Measurements from ENCODE around the gene A4GNT.

- TF ChIP-seq EZH2phosphoT487 (IDR thresholded peaks at IDR 0.05) (no peak), CTCF (IDR thresholded peaks at IDR 0.05) (no peak), EZH2 (IDR thresholded peaks at IDR 0.05) (no peak)
Measured at GRCh38 chr3:138139691-138140090, 7.5 kb upstream of the A4GNT start.

Measured in neural progenitor cell (in vitro differentiated cells).